IMR-90 (cell line): ENCODE data around the gene PRPH2. TPM values are rescaled to one million over a fixed set of nuclear protein-coding genes. Genes with fewer than 3 reads are reported as not detected.

Experiments used
- ATAC-seq: fragments of 200-7000 bp; cut with Tn5 transposase; 2 replicates; pipeline ENCODE4 v1.9.1; 2020; ENCODE audit warnings: low read depth, mild to moderate bottlenecking, moderate library complexity
- BruUV-seq: library from RNA; stranded (reverse); fragments of 400-500 nt; replicated peaks from 2 replicates; lab custom pipeline; 2021; lab: Mats Ljungman, UMichigan
- CTCF ChIA-PET: fragments of 300-600 bp; formaldehyde crosslinking; extraction: SDS; loops from one replicate; lab custom pipeline; 2021; ENCODE audit warnings: antibody characterized with exemption; lab: Yijun Ruan, JAX
- POLR2A ChIA-PET: fragments of 300-600 bp; sonication (Branson Sonifier 250); formaldehyde crosslinking; loops from one replicate; lab custom pipeline; 2022; ENCODE audit warnings: antibody characterized with exemption; ENCODE audit not compliant: unreplicated experiment; lab: Charles Lee
- DNase-seq: peaks from one replicate; pipeline ENCODE4 v3.0.0; 2013
- H2AFZ ChIP-seq: replicated peaks from 2 replicates; pipeline ENCODE3; 2013; ENCODE audit warnings: low read length, mild to moderate bottlenecking; ENCODE audit not compliant: poor library complexity
- H2AK5ac ChIP-seq: 2 replicates; pipeline ENCODE4 v1.6.1; 2013; ENCODE audit warnings: low read depth, low read length, inconsistent platforms
- H2AK9ac ChIP-seq: replicated peaks from 2 replicates; pipeline ENCODE3; 2013; ENCODE audit warnings: mild to moderate bottlenecking, low read depth, low read length, moderate library complexity; ENCODE audit not compliant: poor library complexity
- H2BK120ac ChIP-seq: 2 replicates; pipeline ENCODE4 v1.6.1; 2013; ENCODE audit warnings: low read depth, low read length, inconsistent platforms
- H2BK15ac ChIP-seq: 3 replicates; pipeline ENCODE4 v1.6.1; 2013; ENCODE audit warnings: low read depth, low read length, inconsistent platforms
- H2BK20ac ChIP-seq: 2 replicates; pipeline ENCODE4 v1.6.1; 2013; ENCODE audit warnings: low read depth, mild to moderate bottlenecking, inconsistent platforms, low read length, moderate library complexity
- H2BK5ac ChIP-seq: 2 replicates; pipeline ENCODE4 v1.6.1; 2013; ENCODE audit warnings: mild to moderate bottlenecking, low read depth, low read length, inconsistent platforms; ENCODE audit not compliant: poor library complexity, severe bottlenecking
- H3K14ac ChIP-seq: replicated peaks from 2 replicates; pipeline ENCODE4 v1.6.1; 2013; ENCODE audit warnings: low read depth, low read length, inconsistent platforms
- H3K18ac ChIP-seq: 2 replicates; pipeline ENCODE4 v1.6.1; 2013; ENCODE audit warnings: low read depth, low read length, control low read depth
- H3K23ac ChIP-seq: 2 replicates; pipeline ENCODE4 v1.6.1; 2013; ENCODE audit warnings: low read depth, low read length, inconsistent platforms
- H3K27ac ChIP-seq: 2 replicates; pipeline ENCODE4 v1.5.1; 2013; ENCODE audit warnings: mild to moderate bottlenecking, control low read depth, low read length; ENCODE audit not compliant: insufficient read depth
- H3K27me3 ChIP-seq: 2 replicates; pipeline ENCODE4 v1.6.1; 2013; ENCODE audit warnings: low read length; ENCODE audit not compliant: control insufficient read depth, insufficient read depth
- H3K36me3 ChIP-seq: 2 replicates; pipeline ENCODE4 v1.6.1; 2013; ENCODE audit warnings: low read length, mixed read lengths; ENCODE audit not compliant: control insufficient read depth, insufficient read depth
- H3K4ac ChIP-seq: 2 replicates; pipeline ENCODE4 v1.6.1; 2013; ENCODE audit warnings: low read depth, low read length, inconsistent platforms
- H3K4me1 ChIP-seq: 2 replicates; pipeline ENCODE4 v1.6.1; 2013; ENCODE audit warnings: low read length, mixed read lengths; ENCODE audit not compliant: control insufficient read depth, insufficient read depth
- H3K4me2 ChIP-seq: 2 replicates; pipeline ENCODE4 v1.6.1; 2013; ENCODE audit warnings: low read depth, mild to moderate bottlenecking, control low read depth, low read length, moderate library complexity
- H3K4me3 ChIP-seq: 2 replicates; pipeline ENCODE4 v1.5.1; 2013; ENCODE audit warnings: low read depth, mild to moderate bottlenecking, control low read depth, low read length, moderate library complexity; ENCODE audit not compliant: insufficient read depth
- H3K56ac ChIP-seq: 2 replicates; pipeline ENCODE4 v1.6.1; 2013; ENCODE audit warnings: low read length, inconsistent platforms; ENCODE audit not compliant: insufficient read depth; ENCODE audit errors: extremely low read depth
- H3K79me1 ChIP-seq, 2 experiments: 2 replicates each; pipeline ENCODE4 v1.6.1; 2013; ENCODE audit warnings: low read length in 2 of 2, inconsistent platforms in 1 of 2, low read depth in 1 of 2
- H3K9ac ChIP-seq: 2 replicates; pipeline ENCODE4 v1.6.1; 2013; ENCODE audit warnings: low read depth, low read length, control low read depth
- H3K9me1 ChIP-seq: 2 replicates; pipeline ENCODE4 v1.6.1; 2013; ENCODE audit warnings: low read length, inconsistent platforms; ENCODE audit not compliant: insufficient read depth
- H3K9me3 ChIP-seq: 2 replicates; pipeline ENCODE4 v1.6.1; 2013; ENCODE audit warnings: low read length; ENCODE audit not compliant: control insufficient read depth, insufficient read depth
- H4K20me1 ChIP-seq: 2 replicates; pipeline ENCODE4 v1.6.1; 2013; ENCODE audit warnings: low read length, inconsistent platforms; ENCODE audit not compliant: insufficient read depth
- H4K5ac ChIP-seq: 2 replicates; pipeline ENCODE4 v1.6.1; 2013; ENCODE audit warnings: mild to moderate bottlenecking, low read depth, low read length, control low read depth
- H4K8ac ChIP-seq, 2 experiments: 2 replicates each; pipeline ENCODE4 v1.6.1; 2013; ENCODE audit warnings: low read depth in 2 of 2, low read length in 2 of 2, control low read depth in 1 of 2, inconsistent platforms in 1 of 2
- H4K91ac ChIP-seq: 2 replicates; pipeline ENCODE4 v1.6.1; 2013; ENCODE audit warnings: low read depth, low read length, inconsistent platforms; ENCODE audit not compliant: insufficient read depth
- CTCF ChIP-seq: conservative IDR thresholded peaks from 2 replicates; pipeline ENCODE4 v1.5.1; 2012; ENCODE audit warnings: mild to moderate bottlenecking, low read depth, low read length, improper control_type of control experiment
- MAZ ChIP-seq: IDR thresholded peaks from 2 replicates; pipeline ENCODE4 v1.6.1; 2012; ENCODE audit warnings: low read depth, mild to moderate bottlenecking, low read length, improper control_type of control experiment, moderate library complexity, borderline replicate concordance
- MXI1 ChIP-seq: IDR thresholded peaks from 2 replicates; pipeline ENCODE4 v1.6.1; 2012; ENCODE audit warnings: low read depth, mild to moderate bottlenecking, low read length, moderate library complexity, borderline replicate concordance
- NFE2L2 ChIP-seq: fragments of 150-350 bp; IDR thresholded peaks from 2 replicates; pipeline ENCODE4 v1.6.1; 2016; ENCODE audit warnings: low read depth, mild to moderate bottlenecking, low read length
- POLR2A ChIP-seq: IDR thresholded peaks from 2 replicates; pipeline ENCODE4 v1.6.1; 2012; ENCODE audit warnings: mild to moderate bottlenecking, low read depth, low read length
- RFX5 ChIP-seq: IDR thresholded peaks from 2 replicates; pipeline ENCODE4 v1.8.0; 2012; ENCODE audit warnings: low read depth, mild to moderate bottlenecking, low read length, moderate library complexity
- USF2 ChIP-seq: fragments of 150-350 bp; IDR thresholded peaks from 2 replicates; pipeline ENCODE4 v1.6.1; 2017; ENCODE audit warnings: mild to moderate bottlenecking, antibody characterized with exemption, low read length, low read depth
- WGBS, 2 experiments: methylation state at CpG; one replicate each; pipeline versions ENCODE4 v1.1.5 to v1.1.7; 2013; ENCODE audit warnings: missing lambda C conversion rate in 2 of 2; ENCODE audit not compliant: insufficient read length in 1 of 2; ENCODE audit errors: extremely low coverage in 2 of 2; 5-methylcytosine and 5-hydroxymethylcytosine counted together
- dilution Hi-C: fragments of 300-500 bp; cut with HindIII; formaldehyde crosslinking; loops from one replicate; pipeline ENCODE4 v1.14.3; 2018; ENCODE audit warnings: low sequenced_read_pairs; ENCODE audit not compliant: unreplicated experiment
- in situ Hi-C: fragments of 300-500 bp; cut with MboI; formaldehyde crosslinking; loops from 3 replicates; pipeline ENCODE4 v1.14.3; 2019; ENCODE audit warnings: low sequenced_read_pairs, inconsistent platforms, mixed read lengths
- intact Hi-C: fragments of 100-400 bp; cut with micrococcal nuclease; formaldehyde crosslinking; loops from 2 replicates; pipeline ENCODE4 v1.10.0; 2022
- polyA plus RNA-seq, 3 experiments: library from polyadenylated mRNA; depleted of rRNA; stranded (reverse); fragments of >200 nt; gene quantifications; 2 replicates each; pipeline ENCODE4 v1.2.3, GENCODE V29; 2012; ENCODE audit warnings: low replicate concordance in 1 of 3
- total RNA-seq: library from RNA; depleted of rRNA; stranded (reverse); fragments of >200 nt; gene quantifications from 2 replicates; pipeline ENCODE4 v1.2.3, GENCODE V29; 2012

Gene PRPH2
- total and polyA plus RNA-seq, 2 of the 4 experiments (the other 2 are of a cell fraction) = 1.0 to 1.1 TPM

GRCh38 chr6:42748203-42748898 lies 26.0 kb upstream of the PRPH2 start (continued):
- no peak for TF ChIP-seq RFX5

- ChIA-PET POLR2A (interaction anchor here (1.5 to 2.0 kb wide), 2 partner anchors 36 to 133 kb away, joined by 3 to 9 read pairs; partner anchors contain the start of genes BICRAL and RPL7L1), CTCF (interaction anchor here (1.2 to 2.4 kb wide), 2 partner anchors 21 to 199 kb away, joined by 3 to 6 read pairs; no protein-coding TSS in a partner anchor)
- peak overlapping the region; percentile 31; the same call in 1 of the 2 replicates for H2BK20ac ChIP-seq
- WGBS, 2 experiments = 4% methylated on average over 10 of the region's 55 CpGs; no CpG with 5 or more reads in 1 of the 2 experiments
- H2BK120ac ChIP-seq = peak overlapping the region; percentile 85
- peak overlapping the region; percentile 98 for H3K56ac ChIP-seq
- H3K23ac ChIP-seq = peak overlapping the region; percentile 95
- TF ChIP-seq RFX5 (no peak), CTCF (no peak), POLR2A (peak; percentile 84), MAZ (peak; percentile 67), NFE2L2 (no peak), MXI1 (peak; percentile 32; the same call in 1 of the 2 replicates), USF2 (no peak)
- H2AFZ ChIP-seq = peak overlapping the region; percentile 96
- H2AK5ac ChIP-seq = peak overlapping the region; percentile 84
- H4K91ac ChIP-seq = peak overlapping the region; percentile 85
- peak overlapping the region; percentile 64 for H3K4me3 ChIP-seq
- peak overlapping the region; percentile 94 for H3K14ac ChIP-seq
- intact Hi-C loops (loop anchor here (1.0 kb wide), 3 partner anchors 36 to 133 kb away; partner anchors contain the start of genes BICRAL and RPL7L1), dilution Hi-C loops (no loop called here), in situ Hi-C loops (no loop called here)
- no peaks in the 10 kb centered on the region for H3K9me3 ChIP-seq
- H2BK5ac ChIP-seq = peak overlapping the region; percentile 95
- peak overlapping the region; percentile 94 for H3K9ac ChIP-seq
- H4K20me1 ChIP-seq = peaks cover 18% of the 10 kb centered on the region
- H2AK9ac ChIP-seq = peak overlapping the region; percentile 100
- peak overlapping the region; percentile 27; the same call in 1 of the 3 replicates for H2BK15ac ChIP-seq
- H3K27ac ChIP-seq = peak overlapping the region; percentile 99
- H4K8ac ChIP-seq = peak overlapping the region; percentile 81 to 95
- peak overlapping the region; percentile 94 for H3K4ac ChIP-seq
- H3K36me3 ChIP-seq = no peaks in the 10 kb centered on the region; the same call in 1 of the 2 replicates
- H3K9me1 ChIP-seq = peaks cover 10% of the 10 kb centered on the region; the same call in 1 of the 2 replicates
- H4K5ac ChIP-seq = peak overlapping the region; percentile 85
- ATAC-seq (peak; percentile 69), DNase-seq (peak; percentile 89)
- H3K4me1 ChIP-seq = peaks cover 8% of the 10 kb centered on the region
- BruUV-seq = no TSS peak
- H3K27me3 ChIP-seq = no peaks in the 10 kb centered on the region
- peak overlapping the region; percentile 94 for H3K4me2 ChIP-seq
- H3K18ac ChIP-seq = peak overlapping the region; percentile 76
- peaks cover 7 to 48% of the 10 kb centered on the region in 2 experiments for H3K79me1 ChIP-seq
Observed at GRCh38 chr6:42746463-42747391, 24.3 kb upstream of the PRPH2 start.
